Measurements from ENCODE around the gene GSTP1. TPM values are rescaled to one million over a fixed set of nuclear protein-coding genes. Genes with fewer than 3 reads are reported as not detected.
A peak's percentile ranks its signal among the peaks of the same experiment; 100 is the strongest.
"Not testable (repeated sequence)": the region's sequence is repeated elsewhere in the genome, so short reads cannot be mapped to it uniquely, and the experiment has no call there.

The GSTP1 gene
- total RNA-seq, 2 experiments from 2014 or later, result 1,139 to 1,604 TPM

DNA sequence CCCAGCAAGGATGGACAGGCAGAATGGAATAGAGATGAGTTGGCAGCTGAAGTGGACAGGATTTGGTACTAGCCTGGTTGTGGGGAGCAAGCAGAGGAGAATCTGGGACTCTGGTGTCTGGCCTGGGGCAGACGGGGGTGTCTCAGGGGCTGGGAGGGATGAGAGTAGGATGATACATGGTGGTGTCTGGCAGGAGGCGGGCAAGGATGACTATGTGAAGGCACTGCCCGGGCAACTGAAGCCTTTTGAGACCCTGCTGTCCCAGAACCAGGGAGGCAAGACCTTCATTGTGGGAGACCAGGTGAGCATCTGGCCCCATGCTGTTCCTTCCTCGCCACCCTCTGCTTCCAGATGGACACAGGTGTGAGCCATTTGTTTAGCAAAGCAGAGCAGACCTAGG lies 2.3 kb downstream of the GSTP1 start:
- TSS peak; percentile 60 for BruUV-seq (replicated peaks)
- H3K4me2 ChIP-seq (ENCODE audit: low read length), result peak overlapping the region; percentile 91
- peak overlapping the region; percentile 88 for H3K4me3 ChIP-seq (ENCODE audit: low read depth, low read length, poor library complexity, severe bottlenecking)
- peak; percentile 20 for DNase-seq (ENCODE audit: low spot score)
- CTCF ChIA-PET (ENCODE audit: unreplicated experiment), result no interaction called here
- peaks cover 39% of the 10 kb centered on the region; the same call in 1 of the 2 replicates for H3K79me2 ChIP-seq (ENCODE audit: insufficient read depth, low read depth, low read length)
- TF ChIP-seq, protein P1, sequence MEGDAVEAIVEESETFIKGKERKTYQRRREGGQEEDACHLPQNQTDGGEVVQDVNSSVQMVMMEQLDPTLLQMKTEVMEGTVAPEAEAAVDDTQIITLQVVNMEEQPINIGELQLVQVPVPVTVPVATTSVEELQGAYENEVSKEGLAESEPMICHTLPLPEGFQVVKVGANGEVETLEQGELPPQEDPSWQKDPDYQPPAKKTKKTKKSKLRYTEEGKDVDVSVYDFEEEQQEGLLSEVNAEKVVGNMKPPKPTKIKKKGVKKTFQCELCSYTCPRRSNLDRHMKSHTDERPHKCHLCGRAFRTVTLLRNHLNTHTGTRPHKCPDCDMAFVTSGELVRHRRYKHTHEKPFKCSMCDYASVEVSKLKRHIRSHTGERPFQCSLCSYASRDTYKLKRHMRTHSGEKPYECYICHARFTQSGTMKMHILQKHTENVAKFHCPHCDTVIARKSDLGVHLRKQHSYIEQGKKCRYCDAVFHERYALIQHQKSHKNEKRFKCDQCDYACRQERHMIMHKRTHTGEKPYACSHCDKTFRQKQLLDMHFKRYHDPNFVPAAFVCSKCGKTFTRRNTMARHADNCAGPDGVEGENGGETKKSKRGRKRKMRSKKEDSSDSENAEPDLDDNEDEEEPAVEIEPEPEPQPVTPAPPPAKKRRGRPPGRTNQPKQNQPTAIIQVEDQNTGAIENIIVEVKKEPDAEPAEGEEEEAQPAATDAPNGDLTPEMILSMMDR (conservative IDR thresholded peaks at IDR 0.05; ENCODE audit: low read length), result no peak
- no peak for TF ChIP-seq EZH2phosphoT487 (IDR thresholded peaks at IDR 0.05; ENCODE audit: borderline replicate concordance, low read depth, low read length)
- peaks cover 61% of the 10 kb centered on the region for H3K4me1 ChIP-seq (ENCODE audit: insufficient read depth, low read length, poor library complexity, severe bottlenecking)
- H3K36me3 ChIP-seq (ENCODE audit: insufficient read depth, low read length), result peaks cover 62% of the 10 kb centered on the region
- peaks cover 10% of the 10 kb centered on the region; the same call in 1 of the 2 replicates for H3K9me3 ChIP-seq (ENCODE audit: low read length)
- peak overlapping the region; percentile 84 for H3K27ac ChIP-seq (ENCODE audit: low read depth, low read length, poor library complexity, severe bottlenecking)
- no peaks in the 10 kb centered on the region for H3K9me2 ChIP-seq (ENCODE audit: insufficient read depth, low read length)
- intact Hi-C loops (cut with micrococcal nuclease; ENCODE audit: unreplicated experiment), result loop anchor here (5.0 to 10.0 kb wide), 2 partner anchors 184 to 231 kb away; partner anchors contain the start of genes POLD4, PPP1CA and TBC1D10C
- no peak overlapping the region for H2AFZ ChIP-seq (ENCODE audit: low read length)
- POLR2A ChIA-PET, result no interaction called here
- no peaks in the 10 kb centered on the region for H4K20me1 ChIP-seq (ENCODE audit: insufficient read depth, low read length)

GRCh38 chr11:67586568-67587250 lies 3.1 kb downstream of the GSTP1 start:
- peaks cover 10% of the 10 kb centered on the region; the same call in 1 of the 2 replicates for H3K9me3 ChIP-seq (ENCODE audit: low read length)
- H3K4me3 ChIP-seq (ENCODE audit: low read depth, low read length, poor library complexity, severe bottlenecking), result peak overlapping the region; percentile 88
- peak overlapping the region; percentile 91 for H3K4me2 ChIP-seq (ENCODE audit: low read length)
- H3K4me1 ChIP-seq (ENCODE audit: insufficient read depth, low read length, poor library complexity, severe bottlenecking), result peaks cover 61% of the 10 kb centered on the region
- peaks cover 62% of the 10 kb centered on the region for H3K36me3 ChIP-seq (ENCODE audit: insufficient read depth, low read length)
- H3K27ac ChIP-seq (ENCODE audit: low read depth, low read length, poor library complexity, severe bottlenecking), result peak overlapping the region; percentile 84
- ChIA-PET POLR2A (no interaction called here), CTCF (ENCODE audit: unreplicated experiment) (no interaction called here)
- intact Hi-C loops (cut with micrococcal nuclease; ENCODE audit: unreplicated experiment), result loop anchor here (5.0 to 10.0 kb wide), 2 partner anchors 184 to 232 kb away; partner anchors contain the start of genes POLD4, PPP1CA and TBC1D10C
- H2AFZ ChIP-seq (ENCODE audit: low read length), result no peak overlapping the region
- H4K20me1 ChIP-seq (ENCODE audit: insufficient read depth, low read length), result no peaks in the 10 kb centered on the region
- H3K9me2 ChIP-seq (ENCODE audit: insufficient read depth, low read length), result no peaks in the 10 kb centered on the region
- H3K79me2 ChIP-seq (ENCODE audit: insufficient read depth, low read depth, low read length), result peaks cover 39% of the 10 kb centered on the region; the same call in 1 of the 2 replicates
- no peak for TF ChIP-seq EZH2phosphoT487 (IDR thresholded peaks at IDR 0.05; ENCODE audit: borderline replicate concordance, low read depth, low read length)
- TF ChIP-seq, protein P1 (conservative IDR thresholded peaks at IDR 0.05; ENCODE audit: low read length), result no peak
- no TSS peak for BruUV-seq (replicated peaks)
- peak; percentile 45 for DNase-seq (ENCODE audit: low spot score)

DNA sequence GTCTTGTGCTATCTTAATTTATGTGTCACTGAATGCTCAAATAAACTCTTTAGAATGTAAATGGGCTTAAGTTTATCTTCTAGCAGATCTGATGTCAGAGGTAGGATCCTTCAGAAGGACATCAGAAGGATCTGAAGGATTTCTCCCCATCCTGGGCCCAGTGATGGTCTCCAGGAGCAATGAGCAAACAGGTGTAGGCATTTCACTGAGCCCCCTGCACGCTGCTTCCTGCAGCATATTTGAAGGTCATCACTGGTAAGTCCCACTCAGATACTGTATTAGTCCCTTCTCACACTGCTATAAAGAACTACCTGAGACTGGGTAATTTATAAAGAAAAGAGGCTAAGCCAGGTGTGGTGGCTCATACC lies 4.5 kb downstream of the GSTP1 start:
- TF ChIP-seq EZH2phosphoT487 (IDR thresholded peaks at IDR 0.05; ENCODE audit: borderline replicate concordance, low read depth, low read length), result no peak
- TF ChIP-seq, protein P1 (conservative IDR thresholded peaks at IDR 0.05; ENCODE audit: low read length), result no peak
- DNase-seq (ENCODE audit: low spot score), result peak; percentile 71
- POLR2A ChIA-PET, result interaction anchor here (1.2 kb wide), 1 partner anchor 11 kb away, joined by 3 read pairs; no protein-coding TSS in a partner anchor
- H2AFZ ChIP-seq (ENCODE audit: low read length), result no peak overlapping the region
- peaks cover 10% of the 10 kb centered on the region; the same call in 1 of the 2 replicates for H3K9me3 ChIP-seq (ENCODE audit: low read length)
- H4K20me1 ChIP-seq (ENCODE audit: insufficient read depth, low read length), result no peaks in the 10 kb centered on the region
- peak overlapping the region; percentile 88 for H3K4me3 ChIP-seq (ENCODE audit: low read depth, low read length, poor library complexity, severe bottlenecking)
- peak overlapping the region; percentile 84 for H3K27ac ChIP-seq (ENCODE audit: low read depth, low read length, poor library complexity, severe bottlenecking)
- H3K4me2 ChIP-seq (ENCODE audit: low read length), result peak overlapping the region; percentile 91
- H3K36me3 ChIP-seq (ENCODE audit: insufficient read depth, low read length), result peaks cover 62% of the 10 kb centered on the region
- BruUV-seq (replicated peaks), result no TSS peak
- CTCF ChIA-PET (ENCODE audit: unreplicated experiment), result no interaction called here
- intact Hi-C loops (cut with micrococcal nuclease; ENCODE audit: unreplicated experiment), result loop anchor here (1.0 to 10.0 kb wide), 3 partner anchors 18 to 233 kb away; partner anchors contain the start of genes NDUFV1, POLD4, PPP1CA and TBC1D10C
- H3K4me1 ChIP-seq (ENCODE audit: insufficient read depth, low read length, poor library complexity, severe bottlenecking), result peaks cover 49% of the 10 kb centered on the region
- no peaks in the 10 kb centered on the region for H3K9me2 ChIP-seq (ENCODE audit: insufficient read depth, low read length)
- H3K79me2 ChIP-seq (ENCODE audit: insufficient read depth, low read depth, low read length), result peaks cover 27% of the 10 kb centered on the region; the same call in 1 of the 2 replicates

- Histone ChIP-seq H3K4me2 (ENCODE audit: low read length) (peak overlapping the region; percentile 8; the same call in 1 of the 2 replicates), H3K79me2 (ENCODE audit: insufficient read depth, low read depth, low read length) (peaks cover 21% of the 10 kb centered on the region; the same call in 1 of the 2 replicates), H3K27ac (ENCODE audit: low read depth, low read length, poor library complexity, severe bottlenecking) (peak overlapping the region; percentile 84), H3K4me1 (ENCODE audit: insufficient read depth, low read length, poor library complexity, severe bottlenecking) (peaks cover 49% of the 10 kb centered on the region), H3K36me3 (ENCODE audit: insufficient read depth, low read length) (peaks cover 61% of the 10 kb centered on the region)
- not testable (repeated sequence) for H4K20me1 ChIP-seq (ENCODE audit: insufficient read depth, low read length); H3K9me3 ChIP-seq (ENCODE audit: low read length); DNase-seq (ENCODE audit: low spot score); H3K4me3 ChIP-seq (ENCODE audit: low read depth, low read length, poor library complexity, severe bottlenecking); H2AFZ ChIP-seq (ENCODE audit: low read length); BruUV-seq (replicated peaks); H3K9me2 ChIP-seq (ENCODE audit: insufficient read depth, low read length)
- intact Hi-C loops (cut with micrococcal nuclease; ENCODE audit: unreplicated experiment), result loop anchor here (1.0 to 10.0 kb wide), 3 partner anchors 17 to 234 kb away; partner anchors contain the start of genes NDUFV1, POLD4, PPP1CA and TBC1D10C
- CTCF ChIA-PET (ENCODE audit: unreplicated experiment), result interaction anchor here (0.6 kb wide), 1 partner anchor 83 kb away, joined by 10 read pairs; no protein-coding TSS in a partner anchor
- POLR2A ChIA-PET, result interaction anchor here (1.2 kb wide), 1 partner anchor 12 kb away, joined by 3 read pairs; no protein-coding TSS in a partner anchor
These were observed 5.3 kb downstream of the GSTP1 start for GRCh38 chr11:67588899-67589415.

All from OCI-LY7 (cell line).